Heart left ventricle (tissue), 16 donors: ENCODE data around the gene BRD1. TPM values are rescaled to one million over a fixed set of nuclear protein-coding genes. Genes with fewer than 3 reads are reported as not detected.

Experiments
- ATAC-seq, 4 donors: fragments of 200-7000 bp; cut with Tn5 transposase; one replicate each; pipeline ENCODE4 v1.9.1; 2020 to 2022; ENCODE audit warnings: moderate library complexity in 4 of 4, mild to moderate bottlenecking in 3 of 4, moderate number of reproducible peaks in 1 of 4
- DNase-seq, 5 donors: peaks; one replicate each; pipeline ENCODE4 v3.0.0-alpha.2; 2020
- H3K27ac ChIP-seq, 12 donors: fragments of 200-600 bp; sonication (generic) in 4 of 12; one replicate each; pipeline versions ENCODE4 v1.5.0 to v1.8.0; 2016 to 2022; ENCODE audit warnings: mild to moderate bottlenecking in 2 of 12
- H3K27me3 ChIP-seq, 9 donors: fragments of 200-600 bp; sonication (generic) in 2 of 9; one replicate each; pipeline versions ENCODE4 v1.5.1 to v1.8.0; 2016 to 2022; ENCODE audit warnings: mild to moderate bottlenecking in 3 of 9
- H3K36me3 ChIP-seq, 9 donors: fragments of 200-600 bp; sonication (generic) in 2 of 9; one replicate each; pipeline versions ENCODE4 v1.5.0 to v1.8.0; 2018 to 2022; ENCODE audit warnings: mild to moderate bottlenecking in 2 of 9
- H3K4me1 ChIP-seq, 12 donors: fragments of 200-600 bp; sonication (generic) in 4 of 12; one replicate each; pipeline versions ENCODE4 v1.5.0 to v1.8.0; 2016 to 2022; ENCODE audit warnings: mild to moderate bottlenecking in 3 of 12
- H3K4me3 ChIP-seq, 12 donors: fragments of 200-600 bp; sonication (generic) in 4 of 12; one replicate each; pipeline versions ENCODE4 v1.5.0 to v1.8.0; 2017 to 2022; ENCODE audit warnings: mild to moderate bottlenecking in 9 of 12, moderate library complexity in 4 of 12
- H3K9me3 ChIP-seq, 12 donors: fragments of 200-600 bp; sonication (generic) in 4 of 12; one replicate each; pipeline versions ENCODE4 v1.5.0 to v1.8.0; 2016 to 2022; ENCODE audit warnings: mild to moderate bottlenecking in 1 of 12
- CTCF ChIP-seq, 12 donors: fragments of 200-600 bp; sonication (generic) in 4 of 12; IDR thresholded peaks; one replicate each; pipeline versions ENCODE4 v1.5.0 to v1.8.0; 2018 to 2022; ENCODE audit warnings: antibody characterized with exemption in 12 of 12, mild to moderate bottlenecking in 5 of 12
- POLR2A ChIP-seq, 2 donors: fragments of 450-650 bp; IDR thresholded peaks; one replicate each; pipeline ENCODE4 v1.6.1; 2017; ENCODE audit warnings: antibody characterized with exemption in 2 of 2, mild to moderate bottlenecking in 2 of 2, moderate library complexity in 2 of 2
- WGBS, 4 donors: extraction: QIAGEN DNeasy Blood & Tissue Kit in 2 of 4; methylation state at CpG; one replicate each; pipeline versions ENCODE4 v1.1.5 to v1.1.7; 2013 to 2018; 5-methylcytosine and 5-hydroxymethylcytosine counted together
- intact Hi-C, 10 donors: fragments of 100-400 bp; cut with DNase I; formaldehyde crosslinking; loops; one replicate each; pipeline versions ENCODE4 v1.11.1 to v1.14.2; 2022
- polyA plus RNA-seq, 2 donors: library from polyadenylated mRNA; stranded (reverse); fragments of 200-250 nt; gene quantifications; one replicate each; pipeline ENCODE4 v1.2.3, GENCODE V29; 2013
- total RNA-seq, 9 donors: library from RNA; depleted of rRNA in 2 of 9; stranded (reverse); fragments of >200 nt in 2 of 9; fragmentation: NEBNext Ultra II Directional in 3 of 9; extraction: Animal tissue kit (Norgen Biotek cat#: 25700) in 3 of 9; gene quantifications; one replicate each; pipeline versions ENCODE4 v1.1.0 to v1.2.4, GENCODE V29; 2016 to 2023
- donor health status: ischemic (EF 13 %, LVEDD 7.1; RV severe dilation, severe dysfunction).
- donor health status: healthy with polysubstance abuse.
- donor health status: DM: no; HTN: yes; CAD: no.
- donor health status: DM: no; HTN: no; CAD: no.
- donor health status: ischemic (EF 25% LVEDD 6.9; RV normal size, moderate dysfunction).
- donor health status: ischemic (EF 25% LVEDD 5.7; RV mildly dilated, moderate dysfunction).
- donor health status: healthy.
- donor health status: DM: yes; HTN: yes; CAD: no.
- donor health status: ischemic (EF 35%, LVEDD 5.7; RV mildly dilated, moderate dysfunction).
- donor health status: nonischemic (EF 11% LVEDD 7.7; RV severe dilation, severe dysfunction).
- donor health status: DM: yes; HTN: yes; CAD: no.
- donor health status: PGD.
- donor health status: ischemic (EF 29% LVEDD 5.4; RV normal size, mild dysfunction).
- donor health status: nonischemic (EF 23%, LVEDD 6.1; RV moderate dilation, normal function).

Gene BRD1
- total and polyA plus RNA-seq, 11 donors = 12.0 to 27.0 (median 17.2) TPM

- H3K36me3 ChIP-seq = peaks cover 0 to 65% (median 46%) of the 10 kb centered on the region in 9 donors
- ATAC-seq = no peak
- TF ChIP-seq POLR2A (IDR thresholded peaks at IDR 0.05) (no peak), CTCF (IDR thresholded peaks at IDR 0.05) (no peak)
- H3K27me3 ChIP-seq = no peaks in the 10 kb centered on the region
- H3K4me3 ChIP-seq = no peak overlapping the region
- WGBS, 4 donors = 88 to 93% (median 92%) methylated on average over 13 to 16 of the region's 16 CpGs
- intact Hi-C loops = loop anchor here in 1 of 10 donors (10.0 kb wide), 1 partner anchor 133 kb away; the partner anchor contains the start of genes ALG12 and CRELD2
- peak in 1 of 5 donors; percentile 16 for DNase-seq
- H3K4me1 ChIP-seq = peaks cover 2 to 38% (median 24%) of the 10 kb centered on the region in 12 donors
- no peaks in the 10 kb centered on the region for H3K9me3 ChIP-seq
- H3K27ac ChIP-seq = no peak overlapping the region
Measured at GRCh38 chr22:49781289-49781782, 46.3 kb downstream of the BRD1 start.

- Histone ChIP-seq H3K4me1 (peaks cover 2 to 33% (median 19%) of the 10 kb centered on the region in 12 donors), H3K9me3 (no peaks in the 10 kb centered on the region), H3K4me3 (no peak overlapping the region), H3K36me3 (peaks cover 0 to 65% (median 47%) of the 10 kb centered on the region in 9 donors), H3K27me3 (no peaks in the 10 kb centered on the region), H3K27ac (no peak overlapping the region)
- TF ChIP-seq POLR2A (IDR thresholded peaks at IDR 0.05) (no peak), CTCF (IDR thresholded peaks at IDR 0.05) (no peak)
- ATAC-seq (no peak), DNase-seq (peak in 1 of 5 donors; percentile 8)
- WGBS, 4 donors = 78 to 85% (median 82%) methylated on average over 18 to 19 of the region's 19 CpGs
- intact Hi-C loops = loop anchor here in 1 of 10 donors (10.0 kb wide), 1 partner anchor 134 kb away; the partner anchor contains the start of genes ALG12 and CRELD2
Measured at GRCh38 chr22:49780698-49781288, 46.9 kb downstream of the BRD1 start.

GRCh38 chr22:49779853-49780697, 47.6 kb downstream of the BRD1 start:
- Histone ChIP-seq H3K4me1 (peaks cover 2 to 28% (median 14%) of the 10 kb centered on the region in 12 donors), H3K27ac (no peak overlapping the region), H3K36me3 (peaks cover 0 to 66% (median 51%) of the 10 kb centered on the region in 9 donors), H3K4me3 (no peak overlapping the region), H3K27me3 (no peaks in the 10 kb centered on the region), H3K9me3 (no peaks in the 10 kb centered on the region)
- intact Hi-C loops = loop anchor here in 5 of 10 donors (10.0 kb wide), 3 partner anchors 135 to 255 kb away; partner anchors contain the start of genes ALG12 (in 2 of the 5) and CRELD2 (in 2 of the 5)
- DNase-seq (peak in 2 of 5 donors; percentile 37 to 66), ATAC-seq (peak; percentile 50 to 65 (median 52))
- TF ChIP-seq CTCF (IDR thresholded peaks at IDR 0.05) (no peak), POLR2A (IDR thresholded peaks at IDR 0.05) (no peak)
- 63 to 75% (median 72%) methylated on average over 25 to 34 of the region's 34 CpGs for WGBS, 4 donors
